OCI-LY7 (cell line): Measurements from ENCODE around the gene KCNA2. TPM values are rescaled to one million over a fixed set of nuclear protein-coding genes. Genes with fewer than 3 reads are reported as not detected.

Source experiments
- BruUV-seq: library from RNA; stranded (reverse); fragments of 400-500 nt; replicated peaks from 2 replicates; lab custom pipeline; 2021; lab: Mats Ljungman, UMichigan
- CTCF ChIA-PET: fragments of 300-600 bp; sonication (Branson Sonifier 250); formaldehyde crosslinking; loops from one replicate; lab custom pipeline; 2022; ENCODE audit warnings: antibody characterized with exemption; ENCODE audit not compliant: unreplicated experiment; lab: Charles Lee
- POLR2A ChIA-PET: fragments of 300-600 bp; sonication (Branson Sonifier 250); formaldehyde crosslinking; loops from one replicate; lab custom pipeline; 2022; ENCODE audit warnings: antibody characterized with exemption; lab: Charles Lee
- DNase-seq: peaks from one replicate; pipeline ENCODE4 v3.0.0-alpha.2; 2015; ENCODE audit warnings: low spot score
- H2AFZ ChIP-seq: fragments of 200-600 bp; sonication (generic), shearing (Covaris generic); 2 replicates; pipeline ENCODE4 v1.6.1; 2014; ENCODE audit warnings: mild to moderate bottlenecking, antibody characterized with exemption, low read length, moderate library complexity
- H3K27ac ChIP-seq: fragments of 200-600 bp; sonication (generic); 2 replicates; pipeline ENCODE4 v1.5.1; 2014; ENCODE audit warnings: mixed run types, low read depth, mild to moderate bottlenecking, moderate library complexity, low read length, inconsistent platforms; ENCODE audit not compliant: poor library complexity, severe bottlenecking
- H3K36me3 ChIP-seq: fragments of 200-600 bp; sonication (generic); 2 replicates; pipeline ENCODE4 v1.6.1; 2014; ENCODE audit warnings: mild to moderate bottlenecking, antibody characterized with exemption, low read length, moderate library complexity, mixed read lengths; ENCODE audit not compliant: insufficient read depth
- H3K4me1 ChIP-seq: fragments of 200-600 bp; sonication (generic); 2 replicates; pipeline ENCODE4 v1.5.1; 2014; ENCODE audit warnings: mild to moderate bottlenecking, low read length; ENCODE audit not compliant: insufficient read depth, poor library complexity, severe bottlenecking
- H3K4me2 ChIP-seq: fragments of 200-600 bp; sonication (generic); 2 replicates; pipeline ENCODE4 v1.6.1; 2014; ENCODE audit warnings: mild to moderate bottlenecking, low read length
- H3K4me3 ChIP-seq: fragments of 200-600 bp; sonication (generic); 2 replicates; pipeline ENCODE4 v1.5.1; 2014; ENCODE audit warnings: mild to moderate bottlenecking, low read depth, low read length; ENCODE audit not compliant: poor library complexity, severe bottlenecking
- H3K79me2 ChIP-seq: fragments of 200-600 bp; sonication (generic); 2 replicates; pipeline ENCODE4 v1.6.1; 2016; ENCODE audit warnings: low read depth, mild to moderate bottlenecking, low read length, moderate library complexity, mixed read lengths; ENCODE audit not compliant: insufficient read depth
- H3K9me2 ChIP-seq: fragments of 200-600 bp; sonication (generic); 2 replicates; pipeline ENCODE4 v1.6.1; 2016; ENCODE audit warnings: mild to moderate bottlenecking, low read length, mixed read lengths; ENCODE audit not compliant: insufficient read depth
- H3K9me3 ChIP-seq: fragments of 200-600 bp; sonication (generic); 2 replicates; pipeline ENCODE4 v1.6.1; 2014; ENCODE audit warnings: mild to moderate bottlenecking, mixed run types, low read length, mixed read lengths
- H4K20me1 ChIP-seq: fragments of 200-600 bp; sonication (generic); 2 replicates; pipeline ENCODE4 v1.6.1; 2014; ENCODE audit warnings: mild to moderate bottlenecking, antibody characterized with exemption, low read length, moderate library complexity, mixed read lengths; ENCODE audit not compliant: insufficient read depth
- EZH2phosphoT487 ChIP-seq: fragments of 200-600 bp; sonication (generic); IDR thresholded peaks from 2 replicates; pipeline ENCODE4 v1.6.1; 2018; ENCODE audit warnings: low read depth, borderline replicate concordance, mild to moderate bottlenecking, mixed run types, antibody characterized with exemption, low read length, moderate library complexity, mixed read lengths
- intact Hi-C: fragments of 100-400 bp; cut with micrococcal nuclease; formaldehyde crosslinking; loops from one replicate; pipeline ENCODE4 v1.10.0; 2022; ENCODE audit not compliant: unreplicated experiment
- total RNA-seq, 2 experiments: library from RNA; depleted of rRNA in 1 of 2; stranded (reverse); fragments of >200 nt in 1 of 2; shearing (Covaris generic) in 1 of 2; gene quantifications; 2 replicates each; pipeline ENCODE4 v1.2.3, GENCODE V29; 2014 to 2022
- TF ChIP-seq, protein P1 (sequence below): fragments of 200-600 bp; sonication (generic); conservative IDR thresholded peaks from 2 replicates; pipeline ENCODE4 v1.5.1; 2014; ENCODE audit warnings: mild to moderate bottlenecking, antibody characterized with exemption, low read length, moderate library complexity, mixed read lengths

Gene KCNA2
- total RNA-seq, 2 experiments from 2014 or later: 0.22 to 2.3 TPM

DNA sequence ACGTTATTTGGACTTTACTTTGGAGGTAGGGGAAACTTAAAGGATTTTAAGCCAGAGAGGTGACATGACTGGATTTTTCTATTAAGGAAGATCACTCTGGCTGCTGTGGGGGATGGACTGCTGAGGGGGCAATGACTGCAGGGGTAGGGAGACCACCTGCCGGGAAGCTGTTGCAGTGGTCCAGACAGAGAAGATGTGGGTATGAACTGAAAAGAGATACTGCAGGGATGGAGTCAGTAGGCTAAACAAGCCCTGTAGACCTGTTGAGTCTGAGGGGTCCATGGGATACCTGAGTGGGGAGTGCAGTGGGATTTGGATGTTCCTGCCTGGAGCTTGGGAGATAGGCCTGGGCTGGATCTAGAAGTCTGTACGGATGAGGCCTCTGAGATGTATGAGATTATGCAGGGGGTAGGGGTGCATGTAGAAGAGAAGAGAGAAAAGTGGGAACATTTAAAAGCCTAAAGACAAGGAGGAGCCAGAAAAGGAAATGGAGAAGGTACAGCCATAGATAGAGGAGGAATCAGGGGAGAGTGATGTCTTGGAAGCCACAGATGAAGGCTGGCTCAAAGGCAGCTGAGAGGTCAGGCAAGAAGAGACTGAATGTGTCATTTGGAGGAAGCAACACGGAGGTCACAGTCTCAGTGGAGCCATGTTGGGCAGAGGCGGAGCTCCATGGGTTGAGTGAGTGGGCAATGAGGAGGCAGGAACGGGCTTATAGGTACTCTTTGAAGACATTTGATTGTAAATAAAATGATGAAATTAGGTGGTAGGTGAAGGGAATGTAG, 25.9 kb upstream of the KCNA2 start:
- H3K36me3 ChIP-seq: no peaks in the 10 kb centered on the region
- H3K9me2 ChIP-seq: no peaks in the 10 kb centered on the region
- BruUV-seq: no TSS peak
- ChIA-PET POLR2A (interaction anchor here (0.8 to 1.3 kb wide), 5 partner anchors 14 to 154 kb away, joined by 3 to 6 read pairs (median 3); no protein-coding TSS in a partner anchor), CTCF (interaction anchor here (1.5 to 1.6 kb wide), 2 partner anchors 13 to 134 kb away, joined by 3 read pairs; no protein-coding TSS in a partner anchor)
- TF ChIP-seq, protein P1, sequence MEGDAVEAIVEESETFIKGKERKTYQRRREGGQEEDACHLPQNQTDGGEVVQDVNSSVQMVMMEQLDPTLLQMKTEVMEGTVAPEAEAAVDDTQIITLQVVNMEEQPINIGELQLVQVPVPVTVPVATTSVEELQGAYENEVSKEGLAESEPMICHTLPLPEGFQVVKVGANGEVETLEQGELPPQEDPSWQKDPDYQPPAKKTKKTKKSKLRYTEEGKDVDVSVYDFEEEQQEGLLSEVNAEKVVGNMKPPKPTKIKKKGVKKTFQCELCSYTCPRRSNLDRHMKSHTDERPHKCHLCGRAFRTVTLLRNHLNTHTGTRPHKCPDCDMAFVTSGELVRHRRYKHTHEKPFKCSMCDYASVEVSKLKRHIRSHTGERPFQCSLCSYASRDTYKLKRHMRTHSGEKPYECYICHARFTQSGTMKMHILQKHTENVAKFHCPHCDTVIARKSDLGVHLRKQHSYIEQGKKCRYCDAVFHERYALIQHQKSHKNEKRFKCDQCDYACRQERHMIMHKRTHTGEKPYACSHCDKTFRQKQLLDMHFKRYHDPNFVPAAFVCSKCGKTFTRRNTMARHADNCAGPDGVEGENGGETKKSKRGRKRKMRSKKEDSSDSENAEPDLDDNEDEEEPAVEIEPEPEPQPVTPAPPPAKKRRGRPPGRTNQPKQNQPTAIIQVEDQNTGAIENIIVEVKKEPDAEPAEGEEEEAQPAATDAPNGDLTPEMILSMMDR: no peak
- TF ChIP-seq EZH2phosphoT487: no peak
- no peaks in the 10 kb centered on the region for H3K79me2 ChIP-seq
- DNase-seq: no peak
- intact Hi-C loops: loop anchor here (1.0 to 10.0 kb wide), 6 partner anchors 40 to 1123 kb away; partner anchors contain the start of gene DDX20
- H3K27ac ChIP-seq: peak overlapping the region; percentile 86
- H3K4me2 ChIP-seq: peak overlapping the region; percentile 74
- no peaks in the 10 kb centered on the region for H4K20me1 ChIP-seq
- H3K4me3 ChIP-seq: peak overlapping the region; percentile 32
- peaks cover 89% of the 10 kb centered on the region for H3K4me1 ChIP-seq
- no peaks in the 10 kb centered on the region for H3K9me3 ChIP-seq
- H2AFZ ChIP-seq: peak overlapping the region; percentile 49; the same call in 1 of the 2 replicates

DNA sequence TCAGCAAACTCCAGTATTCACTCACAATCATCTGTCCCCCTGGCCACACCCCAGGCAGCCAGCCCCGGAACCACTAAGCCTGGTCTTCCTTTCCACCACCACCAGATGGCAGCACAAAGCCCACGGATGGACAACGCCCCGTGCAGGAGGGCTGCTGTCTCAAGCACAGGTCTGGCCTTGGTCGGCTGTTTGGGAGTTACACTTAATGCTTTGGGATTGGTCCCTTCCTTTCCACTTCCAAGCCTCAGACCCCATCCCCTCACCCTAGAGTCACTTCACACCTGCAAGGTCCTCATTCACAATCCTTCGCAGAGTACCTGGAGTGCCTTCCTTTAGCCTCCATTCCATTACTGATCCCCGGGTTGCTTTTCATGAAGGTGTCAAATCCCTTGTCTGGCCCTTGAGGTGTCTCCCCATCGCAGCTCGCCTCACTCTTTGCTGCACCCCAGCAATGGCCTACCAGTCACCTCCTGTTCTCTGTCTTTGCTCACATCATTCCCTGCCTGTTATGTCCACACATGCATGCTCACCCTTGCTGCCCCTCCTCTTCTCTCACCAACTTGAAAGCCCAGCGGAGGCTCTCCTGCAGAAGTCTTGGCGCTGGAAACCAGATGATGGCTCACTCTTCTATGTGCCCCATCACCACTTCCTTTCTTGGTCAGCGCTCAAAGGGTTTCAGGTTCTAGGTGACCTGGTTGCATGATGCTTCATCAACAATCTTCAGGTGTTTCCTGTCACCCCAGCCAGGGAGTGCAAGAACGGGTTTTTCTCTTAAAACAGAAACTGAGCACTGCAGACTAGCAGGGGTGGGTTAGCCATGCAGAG, 24.9 kb upstream of the KCNA2 start:
- H3K27ac ChIP-seq: peak overlapping the region; percentile 86
- no peaks in the 10 kb centered on the region for H3K79me2 ChIP-seq
- peak overlapping the region; percentile 49; the same call in 1 of the 2 replicates for H2AFZ ChIP-seq
- no peaks in the 10 kb centered on the region for H4K20me1 ChIP-seq
- H3K4me3 ChIP-seq: peak overlapping the region; percentile 32
- ChIA-PET CTCF (interaction anchor here (1.3 to 1.5 kb wide), 3 partner anchors 8 to 134 kb away, joined by 3 to 4 read pairs (median 4); no protein-coding TSS in a partner anchor), POLR2A (interaction anchor here (0.7 to 1.3 kb wide), 6 partner anchors 15 to 155 kb away, joined by 3 to 6 read pairs (median 3); no protein-coding TSS in a partner anchor)
- H3K9me3 ChIP-seq: no peaks in the 10 kb centered on the region
- no peaks in the 10 kb centered on the region for H3K36me3 ChIP-seq
- no peaks in the 10 kb centered on the region for H3K9me2 ChIP-seq
- no peak for TF ChIP-seq EZH2phosphoT487
- TF ChIP-seq, protein P1: peak; percentile 92
- H3K4me1 ChIP-seq: peaks cover 79% of the 10 kb centered on the region
- intact Hi-C loops: loop anchor here (1.0 to 10.0 kb wide), 7 partner anchors 12 to 1124 kb away; partner anchors contain the start of gene DDX20
- peak; percentile 91 for DNase-seq
- BruUV-seq: no TSS peak
- peak overlapping the region; percentile 74 for H3K4me2 ChIP-seq
